SK-N-MC (cell line): ENCODE results near the gene TNFRSF21.

ENCODE experiments used
- EZH2 ChIP-seq: fragments of 200-600 bp; sonication (generic); IDR thresholded peaks from one replicate; pipeline ENCODE4 v1.6.1; 2017; ENCODE audit warnings: antibody characterized with exemption
- FOXP2 ChIP-seq: optimal IDR thresholded peaks from 2 replicates; pipeline ENCODE3; 2011; ENCODE audit warnings: mild to moderate bottlenecking, moderate library complexity; ENCODE audit not compliant: insufficient read depth; ENCODE audit errors: extremely low read length, control extremely low read depth
- POLR2AphosphoS5 ChIP-seq: IDR thresholded peaks from 2 replicates; pipeline ENCODE4 v1.6.1; 2012; ENCODE audit warnings: mild to moderate bottlenecking, low read depth, low read length, borderline replicate concordance

DNA sequence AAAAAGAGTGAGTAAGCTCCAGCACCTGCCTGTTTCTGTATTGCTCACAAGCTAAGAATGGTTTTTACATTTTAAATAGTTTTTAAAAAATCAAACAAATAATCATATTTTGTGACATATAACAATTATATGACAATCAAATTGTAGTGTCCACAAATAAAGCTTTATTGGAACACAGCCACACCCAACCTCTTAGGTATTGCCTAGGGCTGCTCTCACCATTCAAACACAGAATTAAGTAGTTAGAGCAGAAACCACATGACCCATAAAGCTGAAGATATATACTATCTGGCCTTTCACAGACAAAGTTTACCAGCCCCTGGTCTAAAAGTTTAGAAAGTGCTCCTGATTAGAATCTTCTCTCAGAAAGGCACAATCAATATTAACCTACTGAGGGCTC lies 11.2 kb downstream of the TNFRSF21 start:
- TF ChIP-seq EZH2, result no peak
- no peak for TF ChIP-seq POLR2AphosphoS5
- TF ChIP-seq FOXP2, result no peak
